Spinal cord (tissue), 10 donors: ENCODE data around the gene CHSY3. TPM values are rescaled to one million over a fixed set of nuclear protein-coding genes. Genes with fewer than 3 reads are reported as not detected.

Experiments
- DNase-seq, 6 donors: peaks; one replicate each; pipeline versions ENCODE4 v3.0.0 to v3.0.0-alpha.2; 2013 to 2015; ENCODE audit warnings: low spot score in 6 of 6, low read depth in 4 of 6
- H3K27ac ChIP-seq: one replicate; pipeline ENCODE4 v1.5.1; 2013; ENCODE audit warnings: low read depth, low read length, control low read depth
- H3K27me3 ChIP-seq: one replicate; pipeline ENCODE4 v1.6.1; 2013; ENCODE audit warnings: low read length; ENCODE audit not compliant: control insufficient read depth, insufficient read depth
- H3K36me3 ChIP-seq: one replicate; pipeline ENCODE4 v1.6.1; 2013; ENCODE audit warnings: low read length; ENCODE audit not compliant: control insufficient read depth, insufficient read depth
- H3K4me1 ChIP-seq: one replicate; pipeline ENCODE4 v1.6.1; 2013; ENCODE audit warnings: low read length; ENCODE audit not compliant: control insufficient read depth, insufficient read depth
- H3K4me3 ChIP-seq: one replicate; pipeline ENCODE4 v1.5.1; 2013; ENCODE audit warnings: low read depth, low read length, control low read depth
- H3K9me3 ChIP-seq: one replicate; pipeline ENCODE4 v1.6.1; 2013; ENCODE audit warnings: low read length; ENCODE audit not compliant: control insufficient read depth, insufficient read depth
- WGBS: methylation state at CpG from one replicate; pipeline ENCODE4 v1.1.5; 2013; ENCODE audit warnings: missing lambda C conversion rate; ENCODE audit not compliant: insufficient coverage; 5-methylcytosine and 5-hydroxymethylcytosine counted together
- polyA plus RNA-seq, 2 donors: library from polyadenylated mRNA; unstranded; fragments of 120-200 nt; gene quantifications; one replicate each; pipeline ENCODE4 v1.2.1, GENCODE V29; 2013; ENCODE audit not compliant: insufficient read length in 2 of 2
- total RNA-seq, 2 donors: library from RNA; depleted of rRNA in 1 of 2; stranded (reverse); fragments of 120-200 nt in 1 of 2; fragments of >200 nt in 1 of 2; gene quantifications; one replicate each; pipeline versions ENCODE4 v1.2.3 to v1.2.4, GENCODE V29; 2013 to 2014
- donor health status: healthy.

Gene CHSY3
- total and polyA plus RNA-seq, 4 donors, result 4.3 to 13.7 (median 8.2) TPM

- Histone ChIP-seq H3K36me3 (no peaks in the 10 kb centered on the region), H3K27me3 (no peaks in the 10 kb centered on the region), H3K4me3 (no peak overlapping the region), H3K9me3 (no peaks in the 10 kb centered on the region), H3K27ac (no peak overlapping the region), H3K4me1 (no peaks in the 10 kb centered on the region)
- no peak for DNase-seq
These were observed 188.7 kb downstream of the CHSY3 start for GRCh38 chr5:130092991-130093390.

- Histone ChIP-seq H3K4me3 (no peak overlapping the region), H3K4me1 (no peaks in the 10 kb centered on the region), H3K36me3 (no peaks in the 10 kb centered on the region), H3K27me3 (no peaks in the 10 kb centered on the region), H3K9me3 (no peaks in the 10 kb centered on the region), H3K27ac (no peak overlapping the region)
- DNase-seq, result no peak
- WGBS, result no CpG with 5 or more reads among the region's 2 CpGs
These were observed 192.2 kb downstream of the CHSY3 start for GRCh38 chr5:130096483-130096882.

- WGBS, result no CpG with 5 or more reads among the region's 2 CpGs
- Histone ChIP-seq H3K4me3 (no peak overlapping the region), H3K27me3 (no peaks in the 10 kb centered on the region), H3K27ac (no peak overlapping the region), H3K4me1 (no peaks in the 10 kb centered on the region), H3K9me3 (no peaks in the 10 kb centered on the region), H3K36me3 (no peaks in the 10 kb centered on the region)
- DNase-seq, result peak in 1 of 6 donors; percentile 51
These were observed 194.7 kb downstream of the CHSY3 start for GRCh38 chr5:130099008-130099407.

GRCh38 chr5:130102375-130102774 is 198.1 kb downstream of the CHSY3 start:
- H3K4me1 ChIP-seq, result no peaks in the 10 kb centered on the region
- H3K36me3 ChIP-seq, result no peaks in the 10 kb centered on the region
- no peak for DNase-seq
- no CpG with 5 or more reads among the region's 3 CpGs for WGBS
- H3K27ac ChIP-seq, result no peak overlapping the region
- no peak overlapping the region for H3K4me3 ChIP-seq
- H3K9me3 ChIP-seq, result no peaks in the 10 kb centered on the region
- no peaks in the 10 kb centered on the region for H3K27me3 ChIP-seq

- no peaks in the 10 kb centered on the region for H3K36me3 ChIP-seq
- H3K4me3 ChIP-seq, result no peak overlapping the region
- no CpG with 5 or more reads among the region's 1 CpG for WGBS
- no peak overlapping the region for H3K27ac ChIP-seq
- H3K9me3 ChIP-seq, result no peaks in the 10 kb centered on the region
- no peaks in the 10 kb centered on the region for H3K4me1 ChIP-seq
- no peaks in the 10 kb centered on the region for H3K27me3 ChIP-seq
- peak in 1 of 6 donors; percentile 61 for DNase-seq
These were observed 198.7 kb downstream of the CHSY3 start for GRCh38 chr5:130102960-130103359.

GRCh38 chr5:130104895-130105688 is 200.8 kb downstream of the CHSY3 start:
- Histone ChIP-seq H3K4me3 (no peak overlapping the region), H3K27ac (no peak overlapping the region), H3K36me3 (no peaks in the 10 kb centered on the region), H3K9me3 (no peaks in the 10 kb centered on the region), H3K4me1 (no peaks in the 10 kb centered on the region), H3K27me3 (no peaks in the 10 kb centered on the region)
- WGBS, result no CpG with 5 or more reads among the region's 1 CpG
- DNase-seq, result no peak

- H3K4me3 ChIP-seq, result no peak overlapping the region
- no peaks in the 10 kb centered on the region for H3K9me3 ChIP-seq
- H3K36me3 ChIP-seq, result no peaks in the 10 kb centered on the region
- no peaks in the 10 kb centered on the region for H3K4me1 ChIP-seq
- H3K27ac ChIP-seq, result no peak overlapping the region
- no peak for DNase-seq
- no peaks in the 10 kb centered on the region for H3K27me3 ChIP-seq
These were observed 202.2 kb downstream of the CHSY3 start for GRCh38 chr5:130106480-130106879.

GRCh38 chr5:130109152-130109551 is 204.9 kb downstream of the CHSY3 start:
- Histone ChIP-seq H3K27me3 (no peaks in the 10 kb centered on the region), H3K27ac (no peak overlapping the region), H3K4me1 (no peaks in the 10 kb centered on the region), H3K4me3 (no peak overlapping the region), H3K9me3 (no peaks in the 10 kb centered on the region), H3K36me3 (no peaks in the 10 kb centered on the region)
- WGBS, result no CpG with 5 or more reads among the region's 1 CpG
- DNase-seq, result peak in 3 of 6 donors; percentile 9 to 65 (median 47)

- Histone ChIP-seq H3K4me1 (no peaks in the 10 kb centered on the region), H3K4me3 (no peak overlapping the region), H3K9me3 (no peaks in the 10 kb centered on the region), H3K27me3 (no peaks in the 10 kb centered on the region), H3K36me3 (no peaks in the 10 kb centered on the region), H3K27ac (no peak overlapping the region)
- no peak for DNase-seq
These were observed 206.1 kb downstream of the CHSY3 start for GRCh38 chr5:130110328-130110727.

GRCh38 chr5:130111746-130112145 is 207.5 kb downstream of the CHSY3 start:
- DNase-seq, result no peak
- H3K36me3 ChIP-seq, result no peaks in the 10 kb centered on the region
- no peaks in the 10 kb centered on the region for H3K4me1 ChIP-seq
- no CpG with 5 or more reads among the region's 3 CpGs for WGBS
- no peaks in the 10 kb centered on the region for H3K9me3 ChIP-seq
- no peak overlapping the region for H3K27ac ChIP-seq
- no peaks in the 10 kb centered on the region for H3K27me3 ChIP-seq
- no peak overlapping the region for H3K4me3 ChIP-seq
